Type B pancreatic cell (in vitro differentiated cells): ENCODE measurements around the gene GFOD1. TPM values are rescaled to one million over a fixed set of nuclear protein-coding genes. Genes with fewer than 3 reads are reported as not detected.

Source experiments
- DNase-seq: peaks from one replicate; pipeline ENCODE4 v3.0.0; 2021; ENCODE audit warnings: mixed read lengths; ENCODE audit not compliant: unreplicated experiment; ENCODE audit errors: extremely low spot score
- H3K27ac Mint-ChIP-seq: 2 replicates; pipeline ENCODE4 v1.8.0; 2021; ENCODE audit warnings: mild to moderate bottlenecking, mixed read lengths
- H3K27me3 Mint-ChIP-seq: 2 replicates; pipeline ENCODE4 v1.8.0; 2021; ENCODE audit warnings: mixed read lengths
- H3K36me3 Mint-ChIP-seq: 2 replicates; pipeline ENCODE4 v1.8.0; 2021; ENCODE audit warnings: mixed read lengths
- H3K4me1 Mint-ChIP-seq: one replicate; pipeline ENCODE4 v1.8.0; 2021; ENCODE audit warnings: mixed read lengths; ENCODE audit not compliant: unreplicated experiment
- H3K4me3 Mint-ChIP-seq: 2 replicates; pipeline ENCODE4 v1.8.0; 2021; ENCODE audit warnings: mild to moderate bottlenecking, mixed read lengths
- H3K9me3 Mint-ChIP-seq: 2 replicates; pipeline ENCODE4 v1.8.0; 2021; ENCODE audit warnings: mixed read lengths
- total RNA-seq: library from RNA; stranded (reverse); gene quantifications from 2 replicates; pipeline ENCODE4 v1.2.1, GENCODE V29; 2021; ENCODE audit warnings: low replicate concordance
- TF ChIP-seq, protein P1 (sequence below): fragments of 200-600 bp; sonication (generic); conservative IDR thresholded peaks from 2 replicates; pipeline ENCODE4 v1.5.0; 2021; ENCODE audit warnings: antibody characterized with exemption, mild to moderate bottlenecking

Gene GFOD1
- total RNA-seq, 1 donor from 2014 or later = 4.8 TPM

GRCh38 chr6:13420269-13420668, 67.1 kb downstream of the GFOD1 start:
- DNase-seq = no peak
- Mint-ChIP-seq H3K4me1 (peaks cover 28% of the 10 kb centered on the region), H3K27ac (no peak overlapping the region), H3K9me3 (no peaks in the 10 kb centered on the region), H3K4me3 (no peak overlapping the region), H3K27me3 (no peaks in the 10 kb centered on the region), H3K36me3 (no peaks in the 10 kb centered on the region)
- TF ChIP-seq, protein P1, sequence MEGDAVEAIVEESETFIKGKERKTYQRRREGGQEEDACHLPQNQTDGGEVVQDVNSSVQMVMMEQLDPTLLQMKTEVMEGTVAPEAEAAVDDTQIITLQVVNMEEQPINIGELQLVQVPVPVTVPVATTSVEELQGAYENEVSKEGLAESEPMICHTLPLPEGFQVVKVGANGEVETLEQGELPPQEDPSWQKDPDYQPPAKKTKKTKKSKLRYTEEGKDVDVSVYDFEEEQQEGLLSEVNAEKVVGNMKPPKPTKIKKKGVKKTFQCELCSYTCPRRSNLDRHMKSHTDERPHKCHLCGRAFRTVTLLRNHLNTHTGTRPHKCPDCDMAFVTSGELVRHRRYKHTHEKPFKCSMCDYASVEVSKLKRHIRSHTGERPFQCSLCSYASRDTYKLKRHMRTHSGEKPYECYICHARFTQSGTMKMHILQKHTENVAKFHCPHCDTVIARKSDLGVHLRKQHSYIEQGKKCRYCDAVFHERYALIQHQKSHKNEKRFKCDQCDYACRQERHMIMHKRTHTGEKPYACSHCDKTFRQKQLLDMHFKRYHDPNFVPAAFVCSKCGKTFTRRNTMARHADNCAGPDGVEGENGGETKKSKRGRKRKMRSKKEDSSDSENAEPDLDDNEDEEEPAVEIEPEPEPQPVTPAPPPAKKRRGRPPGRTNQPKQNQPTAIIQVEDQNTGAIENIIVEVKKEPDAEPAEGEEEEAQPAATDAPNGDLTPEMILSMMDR = no peak

GRCh38 chr6:13419422-13420195, 67.8 kb downstream of the GFOD1 start:
- no peaks in the 10 kb centered on the region for H3K9me3 Mint-ChIP-seq
- H3K4me1 Mint-ChIP-seq = peaks cover 28% of the 10 kb centered on the region
- H3K4me3 Mint-ChIP-seq = no peak overlapping the region
- H3K27me3 Mint-ChIP-seq = no peaks in the 10 kb centered on the region
- no peaks in the 10 kb centered on the region for H3K36me3 Mint-ChIP-seq
- no peak for DNase-seq
- H3K27ac Mint-ChIP-seq = peak overlapping the region; percentile 48
- TF ChIP-seq, protein P1 = no peak

DNA sequence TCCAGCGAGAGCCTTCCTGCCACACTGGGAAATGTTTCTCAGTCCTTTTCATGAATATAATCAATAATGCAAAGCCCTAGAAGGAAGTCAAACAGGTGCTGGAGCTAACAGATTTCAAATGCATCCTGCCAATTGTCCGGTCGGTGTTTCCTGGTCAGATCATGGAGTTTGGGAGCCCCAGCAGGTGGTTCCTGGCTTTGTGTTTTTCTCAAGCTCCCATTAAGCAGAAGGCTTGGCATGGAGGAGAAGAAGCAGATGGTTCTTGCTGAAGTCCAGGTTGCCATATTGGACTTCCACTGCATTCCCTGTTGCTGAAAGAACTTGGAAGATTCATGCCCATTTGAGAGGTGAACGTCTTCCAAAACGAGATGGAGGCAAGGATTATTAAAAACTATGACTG, 68.6 kb downstream of the GFOD1 start:
- H3K4me1 Mint-ChIP-seq = peaks cover 28% of the 10 kb centered on the region
- no peak overlapping the region for H3K4me3 Mint-ChIP-seq
- TF ChIP-seq, protein P1 = no peak
- no peaks in the 10 kb centered on the region for H3K27me3 Mint-ChIP-seq
- no peaks in the 10 kb centered on the region for H3K9me3 Mint-ChIP-seq
- H3K27ac Mint-ChIP-seq = no peak overlapping the region
- DNase-seq = no peak
- no peaks in the 10 kb centered on the region for H3K36me3 Mint-ChIP-seq

DNA sequence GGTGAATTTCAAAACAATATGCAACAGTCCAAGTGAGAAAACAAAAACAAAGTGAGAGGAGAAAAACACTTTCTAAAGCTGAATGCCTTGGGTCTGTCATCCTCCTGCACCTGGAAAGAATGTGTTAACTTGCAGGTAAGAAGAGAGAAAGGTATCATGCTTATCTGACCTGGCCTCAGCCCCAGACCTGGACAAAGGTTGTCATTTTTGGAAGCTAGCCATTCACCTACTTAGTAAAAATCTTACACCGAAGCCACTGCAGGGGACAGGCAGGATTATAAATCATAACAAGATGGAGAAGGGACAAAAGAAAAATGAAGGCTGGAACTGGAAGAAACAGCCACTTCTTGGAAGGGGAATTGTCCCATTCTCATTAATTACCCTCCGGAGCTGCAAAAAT, 69.4 kb downstream of the GFOD1 start:
- Mint-ChIP-seq H3K27me3 (no peaks in the 10 kb centered on the region), H3K9me3 (no peaks in the 10 kb centered on the region), H3K36me3 (no peaks in the 10 kb centered on the region), H3K27ac (no peak overlapping the region), H3K4me1 (peaks cover 31% of the 10 kb centered on the region), H3K4me3 (no peak overlapping the region)
- DNase-seq = no peak
- TF ChIP-seq, protein P1 = no peak

- Mint-ChIP-seq H3K27ac (no peak overlapping the region), H3K9me3 (no peaks in the 10 kb centered on the region), H3K4me3 (no peak overlapping the region), H3K4me1 (peaks cover 31% of the 10 kb centered on the region), H3K36me3 (no peaks in the 10 kb centered on the region), H3K27me3 (no peaks in the 10 kb centered on the region)
- no peak for DNase-seq
- TF ChIP-seq, protein P1 = no peak
Measured at GRCh38 chr6:13417431-13417830, 70.0 kb downstream of the GFOD1 start.
